IPS DF 4.7 (cell line): ENCODE measurements around the gene HKDC1.
"Not testable (repeated sequence)": the region's sequence is repeated elsewhere in the genome, so short reads cannot be mapped to it uniquely, and the experiment has no call there.

ENCODE experiments used
- DNase-seq: peaks from one replicate; pipeline ENCODE4 v3.0.0-alpha.2; 2013; ENCODE audit warnings: low spot score; ENCODE audit errors: extremely low read depth

The HKDC1 gene

GRCh38 chr10:69220041-69220451 lies at the start of gene HKDC1:
Gene HKDC1 (plus strand): TSS chr10:69220332. CDS start chr10:69220436, 104 bp downstream.
- no peak for DNase-seq

GRCh38 chr10:69172241-69172982 lies 47.7 kb upstream of the HKDC1 start:
- DNase-seq: no peak

- DNase-seq: not testable (repeated sequence)
Measured at GRCh38 chr10:69175326-69175725, 44.8 kb upstream of the HKDC1 start.

GRCh38 chr10:69176823-69177222 lies 43.3 kb upstream of the HKDC1 start:
- no peak for DNase-seq

GRCh38 chr10:69179089-69179742 lies 40.9 kb upstream of the HKDC1 start:
- no peak for DNase-seq

- DNase-seq: peak; percentile 79
Measured at GRCh38 chr10:69179743-69180524, 40.2 kb upstream of the HKDC1 start, which contains the start of gene SUPV3L1. Gene SUPV3L1 (plus strand): TSS chr10:69180234. CDS start chr10:69180292, 58 bp downstream.

GRCh38 chr10:69180525-69181204 lies 39.5 kb upstream of the HKDC1 start:
- DNase-seq: no peak

GRCh38 chr10:69181433-69181832 lies 38.7 kb upstream of the HKDC1 start:
- no peak for DNase-seq

GRCh38 chr10:69182005-69182404 lies 38.1 kb upstream of the HKDC1 start:
- DNase-seq: no peak

- DNase-seq: no peak
Measured at GRCh38 chr10:69186524-69186923, 33.6 kb upstream of the HKDC1 start.

- no peak for DNase-seq
Measured at GRCh38 chr10:69201045-69201444, 19.1 kb upstream of the HKDC1 start.

- no peak for DNase-seq
Measured at GRCh38 chr10:69202332-69202731, 17.8 kb upstream of the HKDC1 start.

- DNase-seq: no peak
Measured at GRCh38 chr10:69208761-69209160, 11.4 kb upstream of the HKDC1 start.

- DNase-seq: no peak
Measured at GRCh38 chr10:69209787-69210484, 10.2 kb upstream of the HKDC1 start.

- DNase-seq: no peak
Measured at GRCh38 chr10:69211104-69211503, 9.0 kb upstream of the HKDC1 start.

GRCh38 chr10:69211524-69211923 lies 8.6 kb upstream of the HKDC1 start:
- DNase-seq: no peak

- no peak for DNase-seq
Measured at GRCh38 chr10:69213591-69214311, 6.4 kb upstream of the HKDC1 start.

- no peak for DNase-seq
Measured at GRCh38 chr10:69214666-69215131, 5.4 kb upstream of the HKDC1 start.

- no peak for DNase-seq
Measured at GRCh38 chr10:69215405-69216171, 4.5 kb upstream of the HKDC1 start.
